CD4-positive, alpha-beta T cell treated with Interleukin-4 for 1 hour (primary cell): Measurements from ENCODE around the gene ABHD16B.
A peak's percentile ranks its signal among the peaks of the same experiment; 100 is the strongest.
"Not testable (repeated sequence)": the region's sequence is repeated elsewhere in the genome, so short reads cannot be mapped to it uniquely, and the experiment has no call there.

ENCODE experiments used
- DNase-seq, 2 donors: peaks; one replicate each; pipeline ENCODE4 v3.0.0-alpha.2; 2020 to 2022

ABHD16B gene

DNA sequence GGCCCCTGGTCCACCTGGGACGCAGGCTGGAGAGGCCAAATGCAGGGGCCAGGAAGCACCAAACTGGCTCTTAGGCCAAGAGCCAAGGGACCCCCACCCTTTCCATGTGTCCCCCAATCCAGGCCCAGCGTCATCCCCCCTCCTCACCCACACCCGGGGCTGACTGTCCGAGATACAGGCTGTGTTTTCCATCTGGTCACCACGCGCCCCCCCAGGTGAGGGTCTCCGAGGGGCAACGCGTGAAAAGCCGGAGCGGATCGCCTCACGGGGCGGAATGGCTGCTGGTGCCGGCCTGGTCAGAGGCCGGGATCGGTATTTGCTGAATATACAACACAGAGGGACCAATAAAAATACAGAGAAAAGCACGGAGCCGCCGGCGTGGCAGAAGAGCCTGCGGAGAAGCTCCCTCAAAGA is 5.2 kb upstream of the ABHD16B start:
- no peak for DNase-seq

DNA sequence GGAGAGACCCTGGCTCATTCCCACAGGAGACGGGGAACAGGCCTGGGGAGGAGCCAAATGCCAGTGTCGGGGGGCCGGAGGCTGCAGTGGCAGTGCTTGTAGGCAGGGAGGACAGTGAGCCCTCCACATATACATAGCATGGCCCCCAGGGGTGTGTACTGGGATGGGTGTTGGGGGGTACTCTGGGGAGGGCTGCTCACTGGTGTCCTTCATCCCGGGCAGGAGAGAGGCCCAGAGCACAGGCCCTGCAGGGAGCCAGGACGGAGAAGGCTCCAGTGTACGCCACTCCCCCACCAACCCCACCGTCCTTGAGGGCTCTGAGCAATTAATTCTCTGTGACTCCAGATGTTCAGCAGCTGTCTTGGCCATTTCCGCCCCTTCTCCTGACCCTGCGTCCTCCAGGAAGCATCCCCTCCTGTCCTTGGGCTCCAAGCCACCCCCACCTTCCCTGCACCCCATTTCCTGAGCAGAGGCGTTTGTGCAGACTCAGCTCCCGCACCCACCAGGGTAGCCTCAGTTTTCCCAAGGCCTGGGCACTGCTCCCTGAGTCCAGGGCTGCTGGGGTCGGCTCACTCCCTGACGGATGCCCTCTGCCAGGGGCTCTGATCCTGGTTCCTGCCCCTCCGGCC is 3.4 kb upstream of the ABHD16B start:
- DNase-seq = no peak

DNA sequence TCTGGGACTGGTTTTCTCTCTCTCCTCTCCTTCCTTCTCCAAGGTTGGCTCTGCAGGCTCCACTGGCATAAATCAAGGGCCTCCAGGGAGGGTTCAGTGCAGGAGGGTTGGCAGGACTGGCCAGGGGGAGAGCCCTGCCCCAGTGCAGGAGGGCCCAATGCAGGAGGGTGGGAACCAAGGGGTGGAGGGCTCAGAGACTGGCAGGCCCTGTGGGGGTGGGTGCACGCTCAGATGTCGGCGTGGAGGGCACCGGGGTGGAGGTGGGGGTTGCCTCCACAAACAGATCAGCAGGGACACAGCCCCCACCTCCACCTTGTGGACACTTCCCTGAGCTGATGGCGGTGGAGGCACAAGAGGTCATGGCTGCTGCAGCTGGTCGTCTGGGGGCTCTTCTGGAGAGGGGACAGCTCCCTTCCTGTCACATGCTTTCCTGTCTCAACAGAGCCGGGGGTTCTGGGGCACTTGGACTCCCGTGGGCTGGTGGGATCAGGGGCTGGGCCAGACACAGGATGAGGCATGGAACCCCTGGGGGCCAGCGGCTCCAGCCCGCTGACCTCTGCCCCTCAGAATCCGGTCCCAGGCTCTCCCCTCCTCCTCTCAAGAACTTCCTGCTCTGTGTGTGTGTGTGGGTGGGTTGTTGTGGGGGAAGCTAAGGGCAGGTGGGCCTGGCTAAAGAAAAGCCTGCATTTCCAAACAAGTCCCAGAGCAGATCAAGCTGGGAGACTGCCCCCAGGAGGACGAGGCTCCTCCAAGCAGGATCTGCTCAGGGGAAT is 2.7 kb upstream of the ABHD16B start:
- no peak for DNase-seq

DNA sequence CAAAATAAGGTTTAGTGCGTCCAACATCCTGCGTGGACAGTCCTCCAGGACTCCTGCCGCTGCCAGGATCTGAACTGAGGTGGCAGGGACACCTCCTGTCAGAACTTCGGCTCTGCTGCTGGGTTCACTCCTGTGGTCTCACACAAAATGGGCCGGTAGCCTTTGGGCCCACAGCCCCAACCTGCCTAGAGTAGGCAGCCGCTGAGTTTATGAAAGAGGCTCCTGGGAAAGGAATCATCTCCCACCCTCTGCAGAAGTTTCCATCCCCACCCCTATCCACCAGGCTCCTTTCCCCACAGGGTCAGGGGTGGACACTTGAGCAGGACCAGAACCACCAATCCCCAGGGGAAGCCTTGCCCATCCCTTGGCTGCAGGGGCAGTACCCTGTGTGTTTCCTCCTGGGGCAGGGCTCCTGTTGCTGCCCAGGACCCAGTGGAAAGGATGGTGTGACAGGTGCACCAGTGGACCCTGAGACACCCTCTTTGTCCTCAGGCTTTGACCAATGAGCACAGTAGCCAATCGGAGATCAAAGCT is 2.1 kb upstream of the ABHD16B start:
- no peak for DNase-seq

DNA sequence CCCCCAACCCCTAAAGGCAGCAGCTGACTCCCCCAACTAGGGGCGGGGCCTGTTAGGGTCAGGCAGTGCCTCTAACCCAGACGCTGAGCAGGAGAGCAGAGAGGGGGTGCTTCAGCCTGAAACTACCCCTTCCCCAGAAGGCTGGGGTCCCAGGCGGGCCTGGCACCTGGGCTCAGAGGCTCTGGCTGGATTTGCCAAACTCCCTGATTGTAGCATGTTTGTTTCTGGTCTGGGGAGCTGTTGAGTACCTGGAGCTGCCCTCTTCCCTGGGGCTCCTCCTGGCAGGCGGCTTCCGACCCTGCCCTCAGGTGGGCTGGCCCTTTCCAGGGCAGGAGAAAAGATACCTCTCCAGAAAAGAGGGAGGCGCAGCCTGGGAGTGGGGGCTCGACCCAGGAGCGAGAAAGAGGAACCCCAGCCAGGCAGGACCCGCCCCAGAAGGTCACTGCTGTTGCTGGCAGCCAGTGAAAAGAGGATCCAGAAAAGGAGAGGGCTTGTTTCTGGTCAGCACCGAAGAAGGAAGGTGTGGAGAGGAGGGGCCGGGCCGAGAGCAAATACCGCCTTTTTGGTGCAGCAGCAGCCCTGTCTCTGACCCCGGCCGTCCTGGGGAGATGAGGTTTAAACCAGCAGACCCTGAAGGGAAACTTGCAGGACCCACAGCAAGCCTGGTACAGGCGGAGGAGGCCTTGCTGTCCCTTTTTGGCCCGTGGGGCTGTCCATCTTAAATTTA is 810 bp upstream of the ABHD16B start:
- peak in 1 of 2 donors; percentile 52 for DNase-seq

DNA sequence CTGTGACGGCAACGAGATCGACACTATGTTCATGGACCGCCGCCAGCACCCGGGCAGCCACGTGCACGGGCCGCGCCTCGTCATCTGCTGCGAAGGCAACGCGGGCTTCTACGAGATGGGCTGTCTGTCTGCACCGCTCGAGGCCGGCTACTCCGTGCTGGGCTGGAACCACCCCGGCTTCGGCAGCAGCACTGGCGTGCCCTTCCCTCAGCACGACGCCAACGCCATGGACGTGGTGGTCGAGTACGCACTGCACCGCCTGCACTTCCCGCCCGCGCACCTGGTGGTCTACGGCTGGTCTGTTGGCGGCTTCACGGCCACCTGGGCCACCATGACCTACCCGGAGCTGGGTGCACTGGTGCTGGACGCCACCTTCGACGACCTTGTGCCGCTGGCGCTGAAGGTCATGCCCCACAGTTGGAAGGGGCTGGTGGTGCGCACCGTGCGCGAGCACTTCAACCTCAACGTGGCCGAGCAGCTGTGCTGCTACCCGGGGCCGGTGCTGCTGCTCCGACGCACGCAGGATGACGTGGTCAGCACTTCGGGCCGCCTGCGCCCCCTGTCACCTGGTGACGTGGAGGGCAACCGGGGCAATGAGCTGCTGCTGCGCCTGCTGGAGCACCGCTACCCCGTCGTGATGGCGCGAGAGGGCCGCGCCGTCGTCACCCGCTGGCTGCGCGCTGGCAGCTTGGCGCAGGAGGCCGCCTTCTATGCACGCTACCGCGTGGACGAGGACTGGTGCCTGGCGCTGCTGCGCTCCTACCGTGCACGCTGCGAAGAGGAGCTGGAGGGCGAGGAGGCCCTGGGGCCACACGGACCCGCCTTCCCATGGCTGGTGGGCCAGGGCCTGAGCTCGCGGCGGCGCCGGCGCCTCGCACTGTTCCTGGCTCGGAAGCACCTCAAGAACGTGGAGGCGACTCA is 943 bp downstream of the ABHD16B start:
- no peak for DNase-seq

DNA sequence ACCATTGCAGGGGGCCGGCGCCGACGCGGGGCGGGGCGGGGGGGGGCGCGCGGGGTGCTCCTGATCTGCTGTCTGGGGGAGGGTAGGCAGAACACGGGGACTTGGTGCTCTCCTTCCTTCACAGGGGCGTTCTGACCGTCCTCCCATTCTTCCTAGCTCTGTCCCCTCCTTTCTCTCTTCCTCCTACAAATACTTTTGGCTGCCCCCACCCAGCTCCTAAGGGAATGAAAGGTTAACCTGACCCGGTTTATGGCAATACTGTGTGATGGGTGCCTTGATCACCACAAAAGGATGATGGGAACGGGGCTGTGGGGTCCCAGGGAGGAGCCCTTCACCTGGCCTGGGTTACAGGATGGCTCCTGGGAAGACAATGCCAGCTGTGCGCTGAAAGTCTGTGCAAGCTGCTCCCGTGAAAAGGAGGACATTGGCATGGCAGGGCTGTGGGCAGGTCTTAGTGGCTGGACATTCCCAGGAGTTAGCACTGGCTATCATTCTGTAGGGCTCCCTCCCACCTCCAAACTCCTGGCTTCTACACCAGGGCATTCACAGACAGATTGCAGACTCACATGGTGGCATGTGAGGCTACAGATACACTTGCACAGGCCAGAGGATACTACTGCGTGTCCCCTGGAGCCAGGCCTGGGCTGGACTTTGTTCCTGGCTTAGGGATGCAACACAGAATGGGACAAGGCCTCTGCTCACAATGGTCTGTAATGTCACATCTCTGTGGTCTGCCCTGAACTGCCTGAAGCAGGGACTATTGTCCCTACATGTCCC is 1.9 kb downstream of the ABHD16B start:
- DNase-seq = no peak

DNA sequence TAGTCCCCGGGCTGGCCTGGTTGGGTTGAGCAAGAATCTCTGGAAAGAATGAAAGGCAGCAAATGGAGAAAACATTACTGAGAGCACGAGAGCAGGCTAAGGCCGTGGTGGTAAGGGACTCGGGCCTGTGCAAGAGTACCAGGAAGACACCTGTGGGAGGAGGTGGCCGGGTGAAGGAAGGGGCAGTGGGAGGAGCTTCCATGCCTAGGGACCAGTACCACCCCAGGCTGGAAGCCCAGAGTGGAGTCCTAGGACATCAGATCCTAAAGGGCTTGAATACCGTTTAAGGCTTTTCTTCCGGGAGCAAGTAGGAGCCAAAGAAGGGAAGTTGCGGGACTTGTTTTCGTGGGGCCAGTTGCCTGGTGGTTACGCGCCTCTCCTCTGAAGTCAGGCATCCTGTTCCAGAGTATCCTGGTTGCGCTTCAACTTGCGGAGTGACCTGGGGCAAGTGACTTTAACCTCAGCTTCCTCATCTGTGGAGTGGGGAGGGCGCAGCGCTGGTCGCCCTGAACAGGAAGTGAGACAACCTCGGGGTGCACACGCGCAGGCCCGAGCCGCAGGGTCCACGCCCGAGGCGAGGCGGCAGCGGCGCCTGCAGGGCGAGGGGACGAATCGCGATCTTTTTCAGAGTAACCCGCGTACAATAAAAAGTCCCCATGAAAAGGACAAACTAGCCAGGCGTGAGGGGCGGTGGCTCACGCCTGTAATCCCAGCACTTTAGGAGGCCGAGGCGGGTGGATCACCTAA is 2.7 kb downstream of the ABHD16B start:
- DNase-seq = peak; percentile 85 to 91

DNA sequence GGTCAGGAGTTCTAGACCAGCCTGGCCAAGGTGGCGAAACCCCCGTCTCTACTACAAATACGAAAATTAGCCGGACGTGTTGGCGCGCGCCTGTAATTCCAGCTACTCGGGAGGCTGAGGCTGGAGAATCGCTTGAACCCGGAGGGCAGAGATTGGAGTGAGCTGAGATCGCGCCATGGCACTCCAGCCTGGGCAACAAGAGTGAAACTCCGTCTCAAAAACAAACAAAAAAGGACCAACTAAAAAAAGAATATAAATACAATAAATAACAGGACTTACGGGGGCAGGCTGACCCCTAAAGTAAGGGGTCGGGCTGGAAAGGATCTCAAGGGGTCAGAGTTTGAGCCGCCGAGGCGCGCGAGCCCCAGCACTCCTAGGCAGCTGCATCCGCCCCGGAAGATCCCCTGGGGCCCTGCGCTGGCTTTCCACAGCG is 3.3 kb downstream of the ABHD16B start:
- DNase-seq = no peak

DNA sequence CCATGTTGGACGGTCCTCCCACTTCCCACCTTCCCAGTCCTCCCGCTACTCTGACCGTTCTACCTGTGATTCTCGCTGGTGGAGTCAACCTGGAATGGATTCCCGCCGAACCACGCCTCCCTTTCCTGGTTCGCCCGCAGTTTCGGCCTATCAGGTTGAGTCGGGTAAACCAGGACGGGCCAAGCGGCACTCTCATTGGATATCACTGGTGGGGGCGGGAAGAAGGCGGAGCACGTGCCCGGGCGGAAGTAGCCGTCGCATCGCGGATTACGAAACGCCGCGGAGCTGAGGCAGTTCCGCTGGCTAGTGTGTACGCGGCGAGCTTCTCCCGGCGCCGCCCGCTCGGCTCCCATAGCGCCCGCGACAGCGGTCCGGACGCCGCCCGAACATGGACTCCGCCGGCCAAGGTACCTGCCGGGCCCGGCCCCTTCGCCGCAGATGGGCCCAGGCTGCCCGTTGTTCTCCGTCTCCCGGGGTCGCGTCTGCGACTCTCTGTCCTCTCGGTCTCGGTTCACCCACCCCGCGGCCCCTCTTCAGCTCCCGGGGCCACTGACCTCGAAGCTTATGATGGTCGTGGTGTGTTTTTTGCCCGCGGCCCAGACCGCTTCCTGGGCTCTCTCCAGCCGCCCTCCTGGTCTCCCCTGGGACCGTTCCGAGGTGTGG is 3.8 kb downstream of the ABHD16B start, which contains the start of gene TPD52L2:
TPD52L2 (plus strand) TSS at position 293 of the 663 bp plus-strand sequence; CDS start at position 389, 96 bp downstream.
- peak; percentile 97 to 98 for DNase-seq

DNA sequence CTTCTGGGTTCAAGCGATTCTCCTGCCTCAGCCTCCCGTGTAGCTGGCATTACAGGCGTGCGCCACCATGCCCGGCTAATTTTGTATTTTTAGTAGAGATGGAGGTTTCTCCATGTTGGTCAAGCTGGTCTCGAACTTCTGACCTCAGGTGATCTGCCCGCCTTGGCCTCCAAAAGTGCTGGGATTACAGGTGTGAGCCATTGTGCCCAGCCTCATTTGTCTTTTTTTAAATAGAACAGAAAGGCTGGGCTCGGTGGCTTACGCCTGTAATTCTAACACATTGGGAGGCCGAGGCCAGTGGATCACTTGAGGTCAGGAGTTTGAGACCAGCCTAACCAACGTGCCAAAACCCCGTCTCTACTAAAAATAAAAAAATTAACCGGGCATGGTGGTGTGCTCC is 5.7 kb downstream of the ABHD16B start:
- not testable (repeated sequence) for DNase-seq

DNA sequence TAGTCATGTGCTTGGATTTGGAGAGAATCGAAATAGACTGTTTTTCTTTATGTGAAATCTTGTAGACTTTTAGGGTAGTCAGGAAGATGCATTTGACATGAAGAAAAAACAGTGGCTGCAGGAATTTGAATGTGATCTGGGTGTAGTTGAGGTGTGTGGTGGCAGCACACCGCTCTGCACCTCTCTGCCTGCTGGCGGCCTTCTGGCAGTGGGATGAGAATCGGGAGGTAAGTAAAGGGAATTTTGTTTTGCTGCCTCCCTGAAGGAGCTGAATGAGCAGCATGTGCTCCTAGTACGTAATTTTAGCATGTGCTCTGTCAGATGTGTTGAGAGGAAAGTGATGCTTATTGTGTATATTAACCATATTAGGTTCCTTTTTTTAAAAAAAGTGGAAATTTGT is 7.0 kb downstream of the ABHD16B start:
- no peak for DNase-seq

DNA sequence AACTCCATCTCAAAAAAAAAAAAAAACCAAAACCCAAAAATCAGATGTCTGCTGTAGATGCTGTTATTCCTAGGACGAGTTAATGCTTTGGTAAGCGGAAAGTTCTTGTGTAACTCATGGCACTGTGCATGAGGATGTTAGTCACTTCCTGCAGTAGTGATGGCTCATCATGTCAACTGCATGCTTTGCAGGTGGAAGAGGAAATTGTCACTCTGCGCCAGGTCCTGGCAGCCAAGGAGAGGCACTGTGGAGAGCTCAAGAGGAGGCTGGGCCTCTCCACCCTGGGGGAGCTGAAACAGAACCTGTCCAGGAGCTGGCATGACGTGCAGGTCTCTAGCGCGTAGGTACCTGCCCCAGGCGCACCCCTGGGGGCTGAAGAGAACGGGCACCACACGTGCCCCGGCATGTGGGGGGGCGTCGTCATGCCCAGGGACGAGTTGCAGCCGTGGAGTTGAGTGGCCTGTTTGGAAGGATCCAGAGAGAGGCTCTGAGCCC is 12.2 kb downstream of the ABHD16B start:
- peak; percentile 37 to 75 for DNase-seq

DNA sequence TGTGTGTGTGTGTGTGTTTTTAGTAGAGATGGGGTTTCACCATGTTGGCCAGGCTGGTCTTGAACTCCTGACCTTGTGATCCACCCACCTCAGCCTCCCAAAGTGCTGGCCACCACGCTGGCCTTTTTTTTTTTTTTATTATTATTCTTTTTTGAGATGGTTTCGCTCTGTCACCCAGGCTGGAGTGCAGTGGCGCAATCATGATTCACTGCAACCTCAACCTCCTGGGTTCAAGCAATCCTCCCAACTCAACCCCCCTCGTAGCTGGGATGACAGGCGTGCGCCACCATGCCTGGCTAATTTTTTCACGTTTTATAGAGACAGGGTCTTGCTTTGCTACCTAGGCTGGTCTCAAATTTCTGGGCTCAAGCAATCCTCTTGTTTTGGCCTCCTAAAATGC is 12.9 kb downstream of the ABHD16B start:
- DNase-seq = peak in 1 of 2 donors; percentile 53

DNA sequence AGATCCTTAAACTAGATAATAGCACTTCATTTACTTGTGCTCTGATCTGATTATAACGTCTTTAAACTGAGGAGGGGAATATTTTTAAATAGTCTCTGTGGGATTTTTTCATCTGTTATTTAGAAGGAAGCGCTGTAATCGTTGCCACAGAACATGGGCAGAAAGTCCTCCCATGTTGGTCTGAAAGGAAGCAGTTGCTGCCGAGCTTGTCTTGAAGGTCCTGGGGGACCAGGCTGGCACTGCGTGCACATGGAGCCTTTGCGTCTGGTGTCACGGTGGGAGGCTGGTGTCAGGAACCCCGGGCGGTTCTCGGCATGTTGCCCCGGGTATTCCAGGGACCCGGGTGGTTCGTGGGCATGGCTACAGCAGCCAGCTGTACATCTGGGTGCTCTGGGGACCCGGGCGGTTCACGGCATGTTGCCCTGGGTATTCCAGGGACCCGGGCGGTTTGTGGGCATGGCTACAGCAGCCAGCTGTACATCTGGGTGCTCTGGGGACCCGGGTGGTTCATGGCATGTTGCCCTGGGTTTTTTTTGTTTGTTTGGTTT is 15.3 kb downstream of the ABHD16B start:
- no peak for DNase-seq

DNA sequence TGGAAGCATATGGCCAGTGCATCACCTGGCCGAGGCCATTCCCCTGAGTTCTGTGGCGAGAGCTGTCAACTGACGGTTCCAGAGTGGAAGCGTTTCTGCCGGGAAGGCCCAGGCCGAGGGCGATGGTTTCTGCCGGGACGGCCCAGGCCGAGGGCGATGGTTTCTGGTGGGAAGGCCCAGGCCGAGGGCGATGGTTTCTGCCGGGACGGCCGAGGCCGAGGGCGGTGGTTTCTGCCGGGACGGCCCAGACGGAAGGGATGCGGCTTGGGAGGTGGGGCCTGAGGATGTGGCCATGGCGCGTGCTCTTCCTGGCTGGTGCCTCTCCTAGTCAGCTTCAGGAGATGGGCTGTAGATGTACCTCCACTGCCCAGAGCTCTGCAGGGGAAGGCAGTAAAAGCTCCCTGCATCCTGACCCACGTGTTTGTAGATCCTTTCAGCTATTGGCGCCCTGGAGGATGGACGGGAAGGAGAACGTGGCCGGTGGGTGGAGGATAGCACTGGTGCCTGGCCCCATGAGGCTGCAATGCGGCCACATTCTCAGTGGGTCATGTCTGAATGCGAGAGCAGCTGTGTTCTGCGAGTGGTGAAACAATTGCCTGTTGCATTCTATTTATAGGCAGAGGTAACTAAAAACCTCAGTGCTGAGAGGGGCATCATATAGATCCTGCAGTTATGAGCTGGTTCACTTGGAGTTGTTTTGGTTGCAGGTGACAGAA is 16.6 kb downstream of the ABHD16B start:
- no peak for DNase-seq

DNA sequence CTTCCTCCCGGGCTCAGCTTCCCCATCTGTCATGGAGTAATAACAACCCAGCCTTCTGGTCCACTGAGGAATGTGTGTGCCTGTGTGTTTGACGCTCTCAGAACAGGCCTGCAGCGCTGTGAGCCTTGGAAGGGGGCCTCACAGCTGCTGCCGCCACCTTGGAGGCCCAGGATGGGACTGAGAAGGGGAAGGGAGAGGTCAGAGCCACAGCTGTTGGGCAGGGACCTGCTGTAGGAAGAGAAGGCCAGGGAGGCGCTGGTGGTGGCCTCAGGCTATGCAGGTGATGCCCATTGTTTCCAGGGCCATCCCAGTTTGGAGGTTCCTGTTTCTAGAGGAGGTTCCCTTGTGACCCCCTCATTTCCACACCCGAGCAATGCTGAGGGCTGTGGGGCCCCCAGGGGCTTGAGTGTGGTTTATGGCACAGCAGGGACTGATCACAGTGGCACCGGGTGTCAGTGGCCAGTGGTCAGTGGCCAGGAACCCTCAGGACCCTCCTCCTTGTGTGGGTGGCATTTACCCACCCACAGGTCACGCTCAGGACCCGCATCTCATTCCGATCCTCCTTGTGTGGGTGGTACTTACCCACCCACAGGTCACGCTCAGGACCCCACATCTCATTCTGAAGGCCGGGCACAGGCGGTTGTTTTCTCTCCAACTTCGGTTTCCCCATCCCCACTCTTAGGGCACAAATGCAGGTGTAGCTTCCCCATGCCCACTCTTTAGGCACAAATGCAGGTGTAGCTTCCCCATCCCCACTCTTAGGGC is 17.8 kb downstream of the ABHD16B start:
- DNase-seq = no peak

DNA sequence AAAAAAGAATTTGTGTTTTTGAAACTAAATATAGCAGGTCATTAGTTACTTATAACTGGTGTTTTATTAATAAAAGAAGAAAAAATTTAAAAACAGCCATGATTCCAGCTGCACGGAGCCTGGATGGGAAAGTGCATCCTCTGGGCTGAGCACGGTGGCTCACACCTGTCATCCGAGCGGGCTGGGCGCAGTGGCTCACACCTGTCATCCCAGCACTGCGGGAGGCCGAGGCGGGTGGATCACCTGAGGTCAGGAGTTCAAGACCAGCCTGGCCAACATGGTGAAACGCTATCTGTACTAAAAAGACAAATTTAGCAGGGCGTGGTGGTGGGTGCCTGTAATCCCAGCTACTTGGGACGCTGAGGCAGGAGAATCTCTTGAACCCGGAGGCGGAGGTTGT is 19.6 kb downstream of the ABHD16B start:
- DNase-seq = not testable (repeated sequence)
